GM12878 (cell line): ENCODE results near the gene ARHGEF10L. TPM values are rescaled to one million over a fixed set of nuclear protein-coding genes. Genes with fewer than 3 reads are reported as not detected.

Experiments
- ATAC-seq: fragments of 200-7000 bp; cut with Tn5 transposase; 3 replicates; pipeline ENCODE4 v1.9.1; 2020; ENCODE audit warnings: mild to moderate bottlenecking, moderate library complexity
- BruUV-seq: library from RNA; stranded (reverse); fragments of 400-500 nt; replicated peaks from 2 replicates; lab custom pipeline; 2021; lab: Mats Ljungman, UMichigan
- CTCF ChIA-PET: fragments of 300-600 bp; sonication (Branson Sonifier 250); formaldehyde crosslinking; extraction: SDS; loops from one replicate; lab custom pipeline; 2021; ENCODE audit warnings: inconsistent platforms; lab: Yijun Ruan, JAX
- POLR2A ChIA-PET: fragments of 350-600 bp; formaldehyde crosslinking; extraction: SDS; loops from one replicate; lab custom pipeline; 2021; ENCODE audit warnings: inconsistent platforms; lab: Charles Lee
- RAD21 ChIA-PET: fragments of 300-600 bp; sonication (Branson Sonifier 250); formaldehyde crosslinking; loops from one replicate; lab custom pipeline; 2023; ENCODE audit warnings: antibody characterized with exemption; ENCODE audit not compliant: unreplicated experiment; lab: Charles Lee
- SMC1A ChIA-PET: fragments of 300-600 bp; sonication (Branson Sonifier 250); formaldehyde crosslinking; loops from one replicate; lab custom pipeline; 2023; ENCODE audit not compliant: unreplicated experiment, uncharacterized antibody; lab: Charles Lee
- DNase-seq: peaks from one replicate; pipeline ENCODE4 v3.0.0-alpha.2; 2011; ENCODE audit warnings: low read depth, low spot score
- FAIRE-seq: peaks from 3 replicates; lab custom pipeline; 2011; peaks lifted over from hg19 to GRCh38; lab: Jason Lieb, UNC
- H2AFZ ChIP-seq: 2 replicates; pipeline ENCODE4 v1.6.0; 2011; ENCODE audit warnings: low read depth, low read length, control low read depth; ENCODE audit not compliant: control insufficient read depth
- H3K27ac ChIP-seq: 2 replicates; pipeline ENCODE4 v1.5.1; 2011; ENCODE audit warnings: control low read depth; ENCODE audit not compliant: control insufficient read depth, insufficient read depth
- H3K27me3 ChIP-seq, 2 experiments: replicated peaks in 1 of 2; 2 replicates each; pipeline versions ENCODE4 v1.6.0 to v1.6.1; 2011; ENCODE audit warnings: low read length in 1 of 2; ENCODE audit not compliant: control insufficient read depth in 2 of 2, insufficient read depth in 2 of 2
- H3K36me3 ChIP-seq, 2 experiments: 2 replicates each; pipeline ENCODE4 v1.5.1; 2011; ENCODE audit warnings: low read length in 1 of 2; ENCODE audit not compliant: control insufficient read depth in 2 of 2, insufficient read depth in 2 of 2
- H3K4me1 ChIP-seq: 2 replicates; pipeline ENCODE4 v1.6.1; 2011; ENCODE audit warnings: mild to moderate bottlenecking, low read length, moderate library complexity, mixed read lengths; ENCODE audit not compliant: control insufficient read depth, insufficient read depth
- H3K4me2 ChIP-seq: 2 replicates; pipeline ENCODE4 v1.6.0; 2011; ENCODE audit warnings: control low read depth; ENCODE audit not compliant: control insufficient read depth, insufficient read depth
- H3K4me3 ChIP-seq: fragments of 200-600 bp; sonication (generic); 2 replicates; pipeline ENCODE4 v1.5.1; 2016
- H3K79me2 ChIP-seq: 2 replicates; pipeline ENCODE4 v1.6.0; 2011; ENCODE audit warnings: low read length; ENCODE audit not compliant: control insufficient read depth, insufficient read depth
- H3K9ac ChIP-seq: 2 replicates; pipeline ENCODE4 v1.8.0; 2011; ENCODE audit warnings: low read length, control low read depth, mixed read lengths; ENCODE audit not compliant: control insufficient read depth, insufficient read depth
- H3K9me3 ChIP-seq: replicated peaks from 3 replicates; pipeline ENCODE4 v1.5.1; 2011; ENCODE audit warnings: mild to moderate bottlenecking, low read length; ENCODE audit not compliant: control insufficient read depth, insufficient read depth
- H4K20me1 ChIP-seq: 2 replicates; pipeline ENCODE4 v1.6.0; 2011; ENCODE audit not compliant: control insufficient read depth, insufficient read depth
- HDAC6 ChIP-seq: fragments of 200-600 bp; sonication (generic); IDR thresholded peaks from one replicate; pipeline ENCODE4 v1.8.0; 2017; ENCODE audit warnings: antibody characterized with exemption; ENCODE audit not compliant: unreplicated experiment
- JUNB ChIP-seq: IDR thresholded peaks from 2 replicates; pipeline ENCODE4 v1.6.1; 2016; ENCODE audit warnings: antibody characterized with exemption, mild to moderate bottlenecking
- NFXL1 ChIP-seq: fragments of 450-650 bp; IDR thresholded peaks from 2 replicates; pipeline ENCODE4 v1.6.1; 2017; ENCODE audit warnings: antibody characterized with exemption, mild to moderate bottlenecking, borderline replicate concordance
- NFYB ChIP-seq: IDR thresholded peaks from 2 replicates; pipeline ENCODE4 v1.6.1; 2011; ENCODE audit warnings: low read depth, mild to moderate bottlenecking, low read length, improper control_type of control experiment, moderate library complexity; ENCODE audit not compliant: insufficient read depth
- POLR2A ChIP-seq: IDR thresholded peaks from 2 replicates; pipeline ENCODE4 v1.6.1; 2011; ENCODE audit warnings: low read depth, mild to moderate bottlenecking, low read length
- SPI1 ChIP-seq: IDR thresholded peaks from 2 replicates; pipeline ENCODE4 v1.6.1; 2011; ENCODE audit warnings: low read depth, mild to moderate bottlenecking, low read length, moderate library complexity, borderline replicate concordance; ENCODE audit not compliant: insufficient read depth
- ZSCAN29 ChIP-seq: fragments of 450-650 bp; IDR thresholded peaks from 2 replicates; pipeline ENCODE4 v1.6.1; 2017; ENCODE audit warnings: mild to moderate bottlenecking, moderate library complexity
- WGBS: methylation state at CpG from one replicate; pipeline ENCODE4 v1.1.6; 2016; ENCODE audit warnings: low lambda C conversion rate; ENCODE audit not compliant: insufficient replicate concordance, insufficient coverage; ENCODE audit errors: missing lambda C conversion rate; 5-methylcytosine and 5-hydroxymethylcytosine counted together
- in situ Hi-C: fragments of 300-500 bp; cut with MboI; formaldehyde crosslinking; loops from 9 replicates; pipeline ENCODE4 v1.14.3; 2018; ENCODE audit warnings: mixed read lengths
- intact Hi-C: fragments of 100-400 bp; cut with micrococcal nuclease; formaldehyde crosslinking; loops from one replicate; pipeline ENCODE4 v1.14.2; 2022; ENCODE audit not compliant: unreplicated experiment
- polyA plus RNA-seq, 11 experiments: library from polyadenylated mRNA; depleted of rRNA in 4 of 11; unstranded in 6 of 11; stranded (reverse) in 5 of 11; fragments of >200 nt; fragmentation: Nextera tagmentation in 4 of 11; fragmentation: Illumina TruSeq in 1 of 11; extraction: Ambion mirVana in 4 of 11; extraction: Trizol in 1 of 11; gene quantifications; 1 replicate in 1 of 11; 2 replicates in 10 of 11; pipeline versions ENCODE4 v1.2.1 to v1.2.3, GENCODE V29; 2011 to 2016; ENCODE audit warnings: inconsistent platforms in 2 of 11, missing spikeins in 2 of 11, low read depth in 1 of 11
- total RNA-seq, 4 experiments: library from RNA; depleted of rRNA in 3 of 4; stranded (reverse); fragments of >200 nt in 3 of 4; fragmentation: Illumina TruSeq in 1 of 4; extraction: Trizol in 1 of 4; gene quantifications; 2 replicates each; pipeline versions ENCODE4 v1.2.1 to v1.2.3, GENCODE V29; 2013 to 2021
- TF ChIP-seq, protein P1 (sequence below): fragments of 450-650 bp; IDR thresholded peaks from 2 replicates; pipeline ENCODE4 v1.6.1; 2018; ENCODE audit warnings: mild to moderate bottlenecking, low read depth, moderate library complexity; ENCODE audit not compliant: partially characterized antibody
- TF ChIP-seq, protein P2 (sequence below): fragments of 450-650 bp; IDR thresholded peaks from 2 replicates; pipeline ENCODE4 v1.6.1; 2017; ENCODE audit warnings: mild to moderate bottlenecking
- TF ChIP-seq, protein P3 (sequence below): fragments of 450-650 bp; IDR thresholded peaks from 2 replicates; pipeline ENCODE4 v1.6.1; 2017; ENCODE audit warnings: mild to moderate bottlenecking, moderate library complexity

Gene ARHGEF10L
- total and polyA plus RNA-seq, 10 of the 15 experiments (the other 5 are each of a cell fraction or from before 2014, with no cell fraction given): 0.05 to 0.94 (median 0.28) TPM; not detected in 2

DNA sequence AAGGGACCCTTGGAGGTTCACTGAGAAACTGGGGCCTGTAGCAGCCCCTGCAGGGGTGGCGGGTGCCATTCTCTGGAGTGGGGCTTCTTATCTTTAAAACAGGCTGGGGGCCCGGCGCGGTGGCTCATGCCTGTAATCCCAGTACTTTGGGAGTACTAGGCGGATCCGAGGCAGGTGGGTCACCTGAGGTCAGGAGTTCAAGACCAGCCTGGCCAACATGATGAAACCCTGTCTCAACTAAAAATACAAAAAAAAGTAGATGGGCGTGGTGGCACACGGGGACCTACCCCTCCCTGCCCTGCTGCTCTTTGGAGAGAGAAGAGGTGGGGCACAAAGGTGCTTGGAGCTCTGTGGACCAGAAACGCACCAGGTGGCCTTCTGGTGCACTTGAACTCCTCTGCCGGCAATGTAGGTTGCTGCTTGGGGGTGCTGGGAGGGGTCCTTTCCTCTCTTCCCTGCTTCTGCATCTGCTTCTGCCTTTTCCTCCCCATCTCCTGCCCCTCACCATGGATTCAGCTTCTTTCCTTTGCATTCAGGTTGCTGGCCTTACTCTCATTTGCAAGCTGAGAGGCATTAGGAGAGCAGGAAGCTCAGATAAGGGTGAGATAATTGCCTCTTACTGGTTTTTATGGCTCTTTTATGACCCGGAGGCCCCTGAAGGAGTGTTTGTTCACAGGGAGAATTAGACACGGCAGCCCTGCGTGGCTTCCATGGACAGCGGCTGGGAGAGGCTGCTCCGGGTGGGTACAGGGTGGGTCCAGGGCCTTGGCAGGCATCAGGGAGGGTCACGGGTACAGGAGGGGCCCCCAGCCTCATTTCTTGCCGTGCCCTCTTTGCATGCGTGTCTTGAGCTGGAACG, 57.4 kb downstream of the ARHGEF10L start (continued):
- TF ChIP-seq, protein P1, sequence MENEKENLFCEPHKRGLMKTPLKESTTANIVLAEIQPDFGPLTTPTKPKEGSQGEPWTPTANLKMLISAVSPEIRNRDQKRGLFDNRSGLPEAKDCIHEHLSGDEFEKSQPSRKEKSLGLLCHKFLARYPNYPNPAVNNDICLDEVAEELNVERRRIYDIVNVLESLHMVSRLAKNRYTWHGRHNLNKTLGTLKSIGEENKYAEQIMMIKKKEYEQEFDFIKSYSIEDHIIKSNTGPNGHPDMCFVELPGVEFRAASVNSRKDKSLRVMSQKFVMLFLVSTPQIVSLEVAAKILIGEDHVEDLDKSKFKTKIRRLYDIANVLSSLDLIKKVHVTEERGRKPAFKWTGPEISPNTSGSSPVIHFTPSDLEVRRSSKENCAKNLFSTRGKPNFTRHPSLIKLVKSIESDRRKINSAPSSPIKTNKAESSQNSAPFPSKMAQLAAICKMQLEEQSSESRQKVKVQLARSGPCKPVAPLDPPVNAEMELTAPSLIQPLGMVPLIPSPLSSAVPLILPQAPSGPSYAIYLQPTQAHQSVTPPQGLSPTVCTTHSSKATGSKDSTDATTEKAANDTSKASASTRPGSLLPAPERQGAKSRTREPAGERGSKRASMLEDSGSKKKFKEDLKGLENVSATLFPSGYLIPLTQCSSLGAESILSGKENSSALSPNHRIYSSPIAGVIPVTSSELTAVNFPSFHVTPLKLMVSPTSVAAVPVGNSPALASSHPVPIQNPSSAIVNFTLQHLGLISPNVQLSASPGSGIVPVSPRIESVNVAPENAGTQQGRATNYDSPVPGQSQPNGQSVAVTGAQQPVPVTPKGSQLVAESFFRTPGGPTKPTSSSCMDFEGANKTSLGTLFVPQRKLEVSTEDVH: no peak
- TF ChIP-seq JUNB: no peak
- no peak for TF ChIP-seq HDAC6
- no peak for TF ChIP-seq ZSCAN29
- TF ChIP-seq NFYB: no peak

DNA sequence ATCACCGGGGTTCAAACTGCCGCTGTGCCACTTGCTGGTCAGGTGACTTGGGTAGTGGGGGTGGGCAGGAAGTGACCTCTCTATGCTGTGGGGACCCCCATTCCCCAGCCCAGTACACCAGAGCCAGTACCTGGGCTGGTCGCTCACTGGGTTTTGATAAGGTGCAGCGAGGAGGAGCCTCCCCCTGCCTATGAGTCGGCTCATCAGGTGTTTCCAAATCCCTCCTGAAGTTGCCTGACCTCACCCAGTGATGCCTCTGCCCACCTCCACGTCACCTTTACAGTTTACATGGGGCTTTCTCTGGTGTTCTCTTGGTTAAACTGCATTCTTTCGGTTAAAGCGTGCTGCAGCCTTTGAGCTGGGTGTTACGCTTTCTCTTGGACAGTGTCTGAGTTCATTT, 58.2 kb downstream of the ARHGEF10L start:
- no peak for ATAC-seq
- no peak overlapping the region for H3K4me2 ChIP-seq
- SMC1A ChIA-PET: no interaction called here
- H3K9me3 ChIP-seq: no peaks in the 10 kb centered on the region
- H3K79me2 ChIP-seq: no peaks in the 10 kb centered on the region
- peaks cover 0 to 4% of the 10 kb centered on the region in 2 experiments; a peak in 1 of 4 replicates for H3K27me3 ChIP-seq
- RAD21 ChIA-PET: interaction anchor here (1.1 to 2.3 kb wide), 2 partner anchors 9 to 95 kb away, joined by 4 to 11 read pairs; no protein-coding TSS in a partner anchor
- in situ Hi-C loops: no loop called here
- H2AFZ ChIP-seq: no peak overlapping the region
- H3K9ac ChIP-seq: no peak overlapping the region
- no peak overlapping the region for H3K4me3 ChIP-seq
- no peak for DNase-seq
- POLR2A ChIA-PET: no interaction called here
- 40% methylated on average over 9 of the region's 9 CpGs for WGBS
- H3K36me3 ChIP-seq: no peaks in the 10 kb centered on the region
- CTCF ChIA-PET: interaction anchor here (1.6 to 3.9 kb wide), 2 partner anchors 12 to 95 kb away, joined by 3 to 29 read pairs; no protein-coding TSS in a partner anchor
- no peak overlapping the region for H3K27ac ChIP-seq
- intact Hi-C loops: no loop called here
- no peaks in the 10 kb centered on the region for H3K4me1 ChIP-seq
- no TSS peak for BruUV-seq
- no peak for FAIRE-seq
- H4K20me1 ChIP-seq: no peaks in the 10 kb centered on the region
- no peak for TF ChIP-seq NFXL1
- TF ChIP-seq, protein P2, sequence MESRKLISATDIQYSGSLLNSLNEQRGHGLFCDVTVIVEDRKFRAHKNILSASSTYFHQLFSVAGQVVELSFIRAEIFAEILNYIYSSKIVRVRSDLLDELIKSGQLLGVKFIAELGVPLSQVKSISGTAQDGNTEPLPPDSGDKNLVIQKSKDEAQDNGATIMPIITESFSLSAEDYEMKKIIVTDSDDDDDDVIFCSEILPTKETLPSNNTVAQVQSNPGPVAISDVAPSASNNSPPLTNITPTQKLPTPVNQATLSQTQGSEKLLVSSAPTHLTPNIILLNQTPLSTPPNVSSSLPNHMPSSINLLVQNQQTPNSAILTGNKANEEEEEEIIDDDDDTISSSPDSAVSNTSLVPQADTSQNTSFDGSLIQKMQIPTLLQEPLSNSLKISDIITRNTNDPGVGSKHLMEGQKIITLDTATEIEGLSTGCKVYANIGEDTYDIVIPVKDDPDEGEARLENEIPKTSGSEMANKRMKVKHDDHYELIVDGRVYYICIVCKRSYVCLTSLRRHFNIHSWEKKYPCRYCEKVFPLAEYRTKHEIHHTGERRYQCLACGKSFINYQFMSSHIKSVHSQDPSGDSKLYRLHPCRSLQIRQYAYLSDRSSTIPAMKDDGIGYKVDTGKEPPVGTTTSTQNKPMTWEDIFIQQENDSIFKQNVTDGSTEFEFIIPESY: no peak
- no peak for TF ChIP-seq POLR2A
- TF ChIP-seq, protein P3, sequence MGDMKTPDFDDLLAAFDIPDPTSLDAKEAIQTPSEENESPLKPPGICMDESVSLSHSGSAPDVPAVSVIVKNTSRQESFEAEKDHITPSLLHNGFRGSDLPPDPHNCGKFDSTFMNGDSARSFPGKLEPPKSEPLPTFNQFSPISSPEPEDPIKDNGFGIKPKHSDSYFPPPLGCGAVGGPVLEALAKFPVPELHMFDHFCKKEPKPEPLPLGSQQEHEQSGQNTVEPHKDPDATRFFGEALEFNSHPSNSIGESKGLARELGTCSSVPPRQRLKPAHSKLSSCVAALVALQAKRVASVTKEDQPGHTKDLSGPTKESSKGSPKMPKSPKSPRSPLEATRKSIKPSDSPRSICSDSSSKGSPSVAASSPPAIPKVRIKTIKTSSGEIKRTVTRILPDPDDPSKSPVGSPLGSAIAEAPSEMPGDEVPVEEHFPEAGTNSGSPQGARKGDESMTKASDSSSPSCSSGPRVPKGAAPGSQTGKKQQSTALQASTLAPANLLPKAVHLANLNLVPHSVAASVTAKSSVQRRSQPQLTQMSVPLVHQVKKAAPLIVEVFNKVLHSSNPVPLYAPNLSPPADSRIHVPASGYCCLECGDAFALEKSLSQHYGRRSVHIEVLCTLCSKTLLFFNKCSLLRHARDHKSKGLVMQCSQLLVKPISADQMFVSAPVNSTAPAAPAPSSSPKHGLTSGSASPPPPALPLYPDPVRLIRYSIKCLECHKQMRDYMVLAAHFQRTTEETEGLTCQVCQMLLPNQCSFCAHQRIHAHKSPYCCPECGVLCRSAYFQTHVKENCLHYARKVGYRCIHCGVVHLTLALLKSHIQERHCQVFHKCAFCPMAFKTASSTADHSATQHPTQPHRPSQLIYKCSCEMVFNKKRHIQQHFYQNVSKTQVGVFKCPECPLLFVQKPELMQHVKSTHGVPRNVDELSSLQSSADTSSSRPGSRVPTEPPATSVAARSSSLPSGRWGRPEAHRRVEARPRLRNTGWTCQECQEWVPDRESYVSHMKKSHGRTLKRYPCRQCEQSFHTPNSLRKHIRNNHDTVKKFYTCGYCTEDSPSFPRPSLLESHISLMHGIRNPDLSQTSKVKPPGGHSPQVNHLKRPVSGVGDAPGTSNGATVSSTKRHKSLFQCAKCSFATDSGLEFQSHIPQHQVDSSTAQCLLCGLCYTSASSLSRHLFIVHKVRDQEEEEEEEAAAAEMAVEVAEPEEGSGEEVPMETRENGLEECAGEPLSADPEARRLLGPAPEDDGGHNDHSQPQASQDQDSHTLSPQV: no peak
- TF ChIP-seq SPI1: no peak
- TF ChIP-seq HDAC6: no peak
